OCI-LY3 (cell line): ENCODE measurements around the gene RNF166.

Experiments
- EZH2phosphoT487 ChIP-seq: fragments of 200-600 bp; shearing (Covaris generic); IDR thresholded peaks from 2 replicates; pipeline ENCODE4 v1.6.1; 2018; ENCODE audit warnings: antibody characterized with exemption, mixed run types, low read depth
- TF ChIP-seq, protein P1 (sequence below): fragments of 200-600, 300-600 bp; sonication (generic); IDR thresholded peaks from 2 replicates; pipeline ENCODE4 v1.5.1; 2014; ENCODE audit warnings: antibody characterized with exemption, low read length, low read depth

DNA sequence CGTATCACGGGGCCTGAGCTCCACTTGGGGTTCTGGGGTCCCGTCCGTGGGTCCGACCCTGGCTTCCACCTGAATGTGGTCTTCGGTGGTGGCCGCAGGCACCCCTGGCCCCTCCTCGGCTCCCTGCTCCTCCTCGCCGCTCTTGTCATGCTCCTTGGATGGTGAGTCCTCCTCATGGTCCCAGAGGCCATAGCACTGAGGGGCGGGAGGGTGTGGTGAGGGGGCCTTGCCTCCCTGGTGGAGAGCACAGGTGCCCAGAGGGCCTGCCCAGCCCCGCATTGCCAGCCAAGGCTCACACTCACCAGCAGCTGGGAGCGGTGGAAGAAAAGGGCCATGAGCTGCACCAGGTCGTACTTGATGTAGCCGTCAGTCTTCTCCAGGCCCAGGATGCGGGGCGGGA, 15.0 kb upstream of the RNF166 start:
- TF ChIP-seq, protein P1, sequence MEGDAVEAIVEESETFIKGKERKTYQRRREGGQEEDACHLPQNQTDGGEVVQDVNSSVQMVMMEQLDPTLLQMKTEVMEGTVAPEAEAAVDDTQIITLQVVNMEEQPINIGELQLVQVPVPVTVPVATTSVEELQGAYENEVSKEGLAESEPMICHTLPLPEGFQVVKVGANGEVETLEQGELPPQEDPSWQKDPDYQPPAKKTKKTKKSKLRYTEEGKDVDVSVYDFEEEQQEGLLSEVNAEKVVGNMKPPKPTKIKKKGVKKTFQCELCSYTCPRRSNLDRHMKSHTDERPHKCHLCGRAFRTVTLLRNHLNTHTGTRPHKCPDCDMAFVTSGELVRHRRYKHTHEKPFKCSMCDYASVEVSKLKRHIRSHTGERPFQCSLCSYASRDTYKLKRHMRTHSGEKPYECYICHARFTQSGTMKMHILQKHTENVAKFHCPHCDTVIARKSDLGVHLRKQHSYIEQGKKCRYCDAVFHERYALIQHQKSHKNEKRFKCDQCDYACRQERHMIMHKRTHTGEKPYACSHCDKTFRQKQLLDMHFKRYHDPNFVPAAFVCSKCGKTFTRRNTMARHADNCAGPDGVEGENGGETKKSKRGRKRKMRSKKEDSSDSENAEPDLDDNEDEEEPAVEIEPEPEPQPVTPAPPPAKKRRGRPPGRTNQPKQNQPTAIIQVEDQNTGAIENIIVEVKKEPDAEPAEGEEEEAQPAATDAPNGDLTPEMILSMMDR: no peak
- no peak for TF ChIP-seq EZH2phosphoT487
